Trophoblast cell (in vitro differentiated cells and primary cell): ENCODE measurements around the gene GABRD.

Experiments used
- DNase-seq, 2 donors: peaks; one replicate each; pipeline ENCODE4 v3.0.0-alpha.2; 2016
- H2AFZ ChIP-seq: 2 replicates; pipeline ENCODE4 v1.6.1; 2013; ENCODE audit warnings: low read length, moderate library complexity, mild to moderate bottlenecking; ENCODE audit not compliant: insufficient read depth, poor library complexity
- H2AK5ac ChIP-seq: 2 replicates; pipeline ENCODE4 v1.6.1; 2013; ENCODE audit warnings: mild to moderate bottlenecking, low read length
- H2BK120ac ChIP-seq: 2 replicates; pipeline ENCODE4 v1.6.1; 2013; ENCODE audit warnings: low read length, mild to moderate bottlenecking, moderate library complexity; ENCODE audit not compliant: insufficient read depth, poor library complexity
- H2BK12ac ChIP-seq: 2 replicates; pipeline ENCODE4 v1.6.1; 2013; ENCODE audit warnings: mild to moderate bottlenecking, low read length, moderate library complexity
- H2BK5ac ChIP-seq: 2 replicates; pipeline ENCODE4 v1.6.1; 2013; ENCODE audit warnings: low read length, low read depth, moderate library complexity, mild to moderate bottlenecking; ENCODE audit not compliant: poor library complexity
- H3K14ac ChIP-seq: 2 replicates; pipeline ENCODE4 v1.6.1; 2013; ENCODE audit warnings: mild to moderate bottlenecking, low read length
- H3K18ac ChIP-seq: 2 replicates; pipeline ENCODE4 v1.6.1; 2013; ENCODE audit warnings: mild to moderate bottlenecking, low read length
- H3K23ac ChIP-seq: 2 replicates; pipeline ENCODE4 v1.6.1; 2013; ENCODE audit warnings: low read length
- H3K27ac ChIP-seq: 2 replicates; pipeline ENCODE4 v1.5.1; 2013; ENCODE audit warnings: low read depth, mild to moderate bottlenecking, inconsistent platforms, low read length, moderate library complexity
- H3K27me3 ChIP-seq: 2 replicates; pipeline ENCODE4 v1.6.1; 2013; ENCODE audit warnings: inconsistent platforms, mild to moderate bottlenecking, low read length, moderate library complexity; ENCODE audit not compliant: insufficient read depth
- H3K36me3 ChIP-seq, 2 experiments: 1 replicate in 1 of 2; 2 replicates in 1 of 2; pipeline ENCODE4 v1.6.1; 2013; ENCODE audit warnings: low read length in 2 of 2, mild to moderate bottlenecking in 2 of 2, moderate library complexity in 1 of 2; ENCODE audit not compliant: insufficient read depth in 2 of 2, control insufficient read depth in 1 of 2
- H3K4ac ChIP-seq: 2 replicates; pipeline ENCODE4 v1.6.1; 2013; ENCODE audit warnings: low read depth, mild to moderate bottlenecking, low read length, moderate library complexity
- H3K4me1 ChIP-seq, 2 experiments: 1 replicate in 1 of 2; 2 replicates in 1 of 2; pipeline ENCODE4 v1.6.1; 2013; ENCODE audit warnings: low read length in 2 of 2, mild to moderate bottlenecking in 2 of 2, moderate library complexity in 1 of 2; ENCODE audit not compliant: insufficient read depth in 2 of 2, control insufficient read depth in 1 of 2
- H3K4me2 ChIP-seq: 2 replicates; pipeline ENCODE4 v1.6.1; 2013; ENCODE audit warnings: inconsistent platforms, mild to moderate bottlenecking, low read length, moderate library complexity
- H3K4me3 ChIP-seq: 2 replicates; pipeline ENCODE4 v1.5.1; 2013; ENCODE audit warnings: mild to moderate bottlenecking, low read depth, low read length, inconsistent platforms
- H3K79me1 ChIP-seq: one replicate; pipeline ENCODE4 v1.6.1; 2013; ENCODE audit warnings: low read length
- H3K79me2 ChIP-seq: 2 replicates; pipeline ENCODE4 v1.6.1; 2013; ENCODE audit warnings: low read length, mild to moderate bottlenecking; ENCODE audit not compliant: control insufficient read depth, insufficient read depth, poor library complexity
- H3K9ac ChIP-seq: 2 replicates; pipeline ENCODE4 v1.6.1; 2013; ENCODE audit warnings: mild to moderate bottlenecking, low read length
- H3K9me3 ChIP-seq: 2 replicates; pipeline ENCODE4 v1.6.1; 2013; ENCODE audit warnings: low read depth, mild to moderate bottlenecking, control low read depth, inconsistent platforms, low read length; ENCODE audit not compliant: insufficient read depth
- H4K12ac ChIP-seq: 2 replicates; pipeline ENCODE4 v1.6.1; 2013; ENCODE audit warnings: low read depth, mild to moderate bottlenecking, low read length, moderate library complexity
- H4K8ac ChIP-seq: 2 replicates; pipeline ENCODE4 v1.6.1; 2013; ENCODE audit warnings: low read depth, mild to moderate bottlenecking, low read length, moderate library complexity
- H4K91ac ChIP-seq: one replicate; pipeline ENCODE4 v1.6.1; 2013; ENCODE audit warnings: low read depth, mild to moderate bottlenecking, low read length, moderate library complexity
- WGBS: extraction: QIAGEN DNeasy Blood & Tissue Kit; methylation state at CpG from one replicate; pipeline ENCODE4 v1.1.7; 2013; ENCODE audit warnings: missing lambda C conversion rate; ENCODE audit not compliant: insufficient read length, insufficient coverage; ENCODE audit errors: extremely low coverage; 5-methylcytosine and 5-hydroxymethylcytosine counted together

GABRD gene

GRCh38 chr1:2033165-2033564, 14.0 kb downstream of the GABRD start:
- no peak overlapping the region for H2AK5ac ChIP-seq
- WGBS = no CpG with 5 or more reads among the region's 13 CpGs
- no peak overlapping the region for H3K4me3 ChIP-seq
- no peak overlapping the region for H2BK5ac ChIP-seq
- no peaks in the 10 kb centered on the region for H3K36me3 ChIP-seq
- no peaks in the 10 kb centered on the region for H3K79me2 ChIP-seq
- H3K4ac ChIP-seq = no peak overlapping the region
- H3K23ac ChIP-seq = no peak overlapping the region
- no peak overlapping the region for H2AFZ ChIP-seq
- H3K4me2 ChIP-seq = no peak overlapping the region
- no peak overlapping the region for H4K8ac ChIP-seq
- no peak overlapping the region for H3K14ac ChIP-seq
- no peak for DNase-seq
- peaks cover 2% of the 10 kb centered on the region for H3K9me3 ChIP-seq
- no peaks in the 10 kb centered on the region for H3K4me1 ChIP-seq
- H2BK120ac ChIP-seq = no peak overlapping the region
- no peaks in the 10 kb centered on the region for H3K79me1 ChIP-seq
- H3K9ac ChIP-seq = no peak overlapping the region
- no peak overlapping the region for H4K12ac ChIP-seq
- no peak overlapping the region for H3K27ac ChIP-seq
- no peak overlapping the region for H3K18ac ChIP-seq
- no peak overlapping the region for H2BK12ac ChIP-seq
- H4K91ac ChIP-seq = no peak overlapping the region
- no peaks in the 10 kb centered on the region for H3K27me3 ChIP-seq

GRCh38 chr1:2036287-2036686, 17.1 kb downstream of the GABRD start:
- no peaks in the 10 kb centered on the region for H3K4me1 ChIP-seq
- no CpG with 5 or more reads among the region's 15 CpGs for WGBS
- no peak overlapping the region for H4K91ac ChIP-seq
- H3K4me2 ChIP-seq = no peak overlapping the region
- H3K9ac ChIP-seq = no peak overlapping the region
- no peak overlapping the region for H4K8ac ChIP-seq
- no peak overlapping the region for H2BK120ac ChIP-seq
- H3K23ac ChIP-seq = no peak overlapping the region
- H3K79me2 ChIP-seq = no peaks in the 10 kb centered on the region
- no peak overlapping the region for H3K27ac ChIP-seq
- H2AFZ ChIP-seq = no peak overlapping the region
- H3K27me3 ChIP-seq = no peaks in the 10 kb centered on the region
- H2BK5ac ChIP-seq = no peak overlapping the region
- H3K4ac ChIP-seq = no peak overlapping the region
- no peak overlapping the region for H2BK12ac ChIP-seq
- no peak overlapping the region for H4K12ac ChIP-seq
- H2AK5ac ChIP-seq = no peak overlapping the region
- H3K18ac ChIP-seq = no peak overlapping the region
- no peak overlapping the region for H3K4me3 ChIP-seq
- peaks cover 5% of the 10 kb centered on the region for H3K9me3 ChIP-seq
- no peaks in the 10 kb centered on the region for H3K79me1 ChIP-seq
- H3K14ac ChIP-seq = no peak overlapping the region
- H3K36me3 ChIP-seq = no peaks in the 10 kb centered on the region
- no peak for DNase-seq

GRCh38 chr1:2037314-2037979, 18.3 kb downstream of the GABRD start:
- Histone ChIP-seq H3K4me3 (no peak overlapping the region), H3K9me3 (peaks cover 4% of the 10 kb centered on the region), H2BK120ac (no peak overlapping the region), H3K23ac (no peak overlapping the region), H4K8ac (no peak overlapping the region), H3K4ac (no peak overlapping the region), H3K9ac (no peak overlapping the region), H3K4me1 (no peaks in the 10 kb centered on the region), H3K18ac (no peak overlapping the region), H4K91ac (no peak overlapping the region), H3K79me2 (no peaks in the 10 kb centered on the region), H3K4me2 (no peak overlapping the region), H2AFZ (no peak overlapping the region), H3K36me3 (no peaks in the 10 kb centered on the region), H4K12ac (no peak overlapping the region), H2AK5ac (no peak overlapping the region), H2BK5ac (no peak overlapping the region), H3K27ac (no peak overlapping the region), H3K27me3 (no peaks in the 10 kb centered on the region), H3K79me1 (no peaks in the 10 kb centered on the region), H2BK12ac (no peak overlapping the region), H3K14ac (no peak overlapping the region)
- WGBS = no CpG with 5 or more reads among the region's 18 CpGs
- no peak for DNase-seq

- Histone ChIP-seq H3K36me3 (no peaks in the 10 kb centered on the region), H3K4ac (no peak overlapping the region), H2AFZ (no peak overlapping the region), H3K4me3 (no peak overlapping the region), H4K91ac (no peak overlapping the region), H3K9me3 (peaks cover 4% of the 10 kb centered on the region), H4K8ac (no peak overlapping the region), H3K79me1 (no peaks in the 10 kb centered on the region), H4K12ac (no peak overlapping the region), H3K4me2 (no peak overlapping the region), H3K9ac (no peak overlapping the region), H3K79me2 (no peaks in the 10 kb centered on the region), H3K27ac (no peak overlapping the region), H3K18ac (no peak overlapping the region), H2AK5ac (no peak overlapping the region), H3K23ac (no peak overlapping the region), H2BK120ac (no peak overlapping the region), H2BK12ac (no peak overlapping the region), H3K27me3 (no peaks in the 10 kb centered on the region), H2BK5ac (no peak overlapping the region), H3K14ac (no peak overlapping the region), H3K4me1 (no peaks in the 10 kb centered on the region)
- no peak for DNase-seq
- WGBS = no CpG with 5 or more reads among the region's 8 CpGs
Measured at GRCh38 chr1:2038229-2038628, 19.1 kb downstream of the GABRD start.
